ENCODE results near the gene CUBN. TPM values are rescaled to one million over a fixed set of nuclear protein-coding genes. Genes with fewer than 3 reads are reported as not detected.

Gene CUBN
- total RNA-seq, 2 donors from 2014 or later = 1.3 to 9.7 TPM

GRCh38 chr10:16960551-16960950, 169.1 kb downstream of the CUBN start:
- H3K36me3 ChIP-seq = no peaks in the 10 kb centered on the region
- no peak for DNase-seq (ENCODE audit: low spot score)
- H3K9me3 ChIP-seq = no peaks in the 10 kb centered on the region
- no peak overlapping the region for H3K27ac ChIP-seq
- TF ChIP-seq CTCF (IDR thresholded peaks at IDR 0.05) (no peak), POLR2AphosphoS5 (IDR thresholded peaks at IDR 0.05) (no peak), POLR2A (IDR thresholded peaks at IDR 0.05) (no peak)
- intact Hi-C loops (cut with DNase I) = no loop called here
- H3K27me3 ChIP-seq (replicated peaks; ENCODE audit: insufficient read depth) = no peaks in the 10 kb centered on the region
- H3K4me1 ChIP-seq (replicated peaks) = no peaks in the 10 kb centered on the region
- 94% methylated on average over 4 of the region's 4 CpGs for WGBS
- H3K4me3 ChIP-seq = no peak overlapping the region

GRCh38 chr10:16957038-16957437, 172.6 kb downstream of the CUBN start:
- TF ChIP-seq POLR2AphosphoS5 (IDR thresholded peaks at IDR 0.05) (no peak), POLR2A (IDR thresholded peaks at IDR 0.05) (no peak), CTCF (IDR thresholded peaks at IDR 0.05) (no peak)
- H3K36me3 ChIP-seq = no peaks in the 10 kb centered on the region
- H3K27me3 ChIP-seq (replicated peaks; ENCODE audit: insufficient read depth) = no peaks in the 10 kb centered on the region
- DNase-seq (ENCODE audit: low spot score) = no peak
- H3K4me3 ChIP-seq = no peak overlapping the region
- no peak overlapping the region for H3K27ac ChIP-seq
- H3K4me1 ChIP-seq (replicated peaks) = no peaks in the 10 kb centered on the region
- intact Hi-C loops (cut with DNase I) = no loop called here
- no peaks in the 10 kb centered on the region for H3K9me3 ChIP-seq
- 63% methylated on average over 2 of the region's 2 CpGs for WGBS

- no peaks in the 10 kb centered on the region for H3K9me3 ChIP-seq
- TF ChIP-seq POLR2A (IDR thresholded peaks at IDR 0.05) (no peak), CTCF (IDR thresholded peaks at IDR 0.05) (no peak), POLR2AphosphoS5 (IDR thresholded peaks at IDR 0.05) (no peak)
- H3K27me3 ChIP-seq (replicated peaks; ENCODE audit: insufficient read depth) = no peaks in the 10 kb centered on the region
- WGBS = 83% methylated on average over 13 of the region's 13 CpGs
- DNase-seq (ENCODE audit: low spot score) = no peak
- no peaks in the 10 kb centered on the region for H3K4me1 ChIP-seq (replicated peaks)
- intact Hi-C loops (cut with DNase I) = no loop called here
- no peaks in the 10 kb centered on the region for H3K36me3 ChIP-seq
- H3K27ac ChIP-seq = no peak overlapping the region
- no peak overlapping the region for H3K4me3 ChIP-seq
These were observed 175.2 kb downstream of the CUBN start for GRCh38 chr10:16954280-16955030.

GRCh38 chr10:16953270-16953669, 176.3 kb downstream of the CUBN start:
- Histone ChIP-seq H3K27me3 (replicated peaks; ENCODE audit: insufficient read depth) (no peaks in the 10 kb centered on the region), H3K9me3 (no peaks in the 10 kb centered on the region), H3K4me1 (replicated peaks) (no peaks in the 10 kb centered on the region), H3K27ac (no peak overlapping the region), H3K36me3 (no peaks in the 10 kb centered on the region), H3K4me3 (no peak overlapping the region)
- WGBS = 93% methylated on average over 5 of the region's 5 CpGs
- intact Hi-C loops (cut with DNase I) = no loop called here
- DNase-seq (ENCODE audit: low spot score) = no peak
- TF ChIP-seq POLR2A (IDR thresholded peaks at IDR 0.05) (no peak), POLR2AphosphoS5 (IDR thresholded peaks at IDR 0.05) (no peak), CTCF (IDR thresholded peaks at IDR 0.05) (no peak)

GRCh38 chr10:16952610-16953009, 177.0 kb downstream of the CUBN start:
- H3K4me3 ChIP-seq = no peak overlapping the region
- H3K27me3 ChIP-seq (replicated peaks; ENCODE audit: insufficient read depth) = no peaks in the 10 kb centered on the region
- no peak overlapping the region for H3K27ac ChIP-seq
- no peaks in the 10 kb centered on the region for H3K9me3 ChIP-seq
- intact Hi-C loops (cut with DNase I) = no loop called here
- 90% methylated on average over 5 of the region's 5 CpGs for WGBS
- H3K4me1 ChIP-seq (replicated peaks) = no peaks in the 10 kb centered on the region
- DNase-seq (ENCODE audit: low spot score) = no peak
- TF ChIP-seq CTCF (IDR thresholded peaks at IDR 0.05) = no peak
- H3K36me3 ChIP-seq = no peaks in the 10 kb centered on the region

Data from prostate gland (tissue), 2 donors.